MM.1S (cell line): ENCODE measurements around the gene RAC3.

Experiments used
- DNase-seq: peaks from one replicate; pipeline ENCODE4 v3.0.0-alpha.2; 2015
- H2AFZ ChIP-seq: fragments of 300-600 bp; sonication (generic); 2 replicates; pipeline ENCODE4 v1.6.0; 2016; ENCODE audit warnings: antibody characterized with exemption, low read length
- H3F3A ChIP-seq: fragments of 300-600 bp; sonication (generic); 2 replicates; pipeline ENCODE4 v1.6.1; 2016; ENCODE audit warnings: mild to moderate bottlenecking, antibody characterized with exemption, low read length, moderate library complexity, mixed read lengths; ENCODE audit not compliant: insufficient read depth
- H3K27ac ChIP-seq: fragments of 300-600 bp; sonication (generic); 2 replicates; pipeline ENCODE4 v1.5.1; 2016; ENCODE audit warnings: mild to moderate bottlenecking, low read length
- H3K27me3 ChIP-seq: fragments of 300-600 bp; sonication (generic); replicated peaks from 2 replicates; pipeline ENCODE4 v1.6.0; 2016; ENCODE audit warnings: low read length; ENCODE audit not compliant: insufficient read depth
- H3K36me3 ChIP-seq: fragments of 300-600 bp; sonication (generic); replicated peaks from 2 replicates; pipeline ENCODE4 v1.6.1; 2016; ENCODE audit warnings: mild to moderate bottlenecking, low read length, mixed read lengths; ENCODE audit not compliant: insufficient read depth
- H3K4me1 ChIP-seq: fragments of 300-600 bp; sonication (generic); 2 replicates; pipeline ENCODE4 v1.6.1; 2016; ENCODE audit warnings: low read length, mixed read lengths
- H3K4me2 ChIP-seq: fragments of 300-600 bp; sonication (generic); 2 replicates; pipeline ENCODE4 v1.6.0; 2016; ENCODE audit warnings: low read depth, low read length
- H3K4me3 ChIP-seq: fragments of 300-600 bp; sonication (generic); 2 replicates; pipeline ENCODE4 v1.5.1; 2016; ENCODE audit warnings: low read length, mixed read lengths
- H3K79me2 ChIP-seq: fragments of 300-600 bp; sonication (generic); 2 replicates; pipeline ENCODE4 v1.6.1; 2016; ENCODE audit warnings: mixed run types, low read length, mixed read lengths
- H3K9ac ChIP-seq: fragments of 300-600 bp; sonication (generic); 2 replicates; pipeline ENCODE4 v1.6.1; 2016; ENCODE audit warnings: low read length, mixed read lengths
- H3K9me2 ChIP-seq: fragments of 300-600 bp; sonication (generic); replicated peaks from 2 replicates; pipeline ENCODE4 v1.6.1; 2016; ENCODE audit warnings: mild to moderate bottlenecking, low read length, mixed read lengths; ENCODE audit not compliant: insufficient read depth
- H3K9me3 ChIP-seq: fragments of 300-600 bp; sonication (generic); replicated peaks from 2 replicates; pipeline ENCODE4 v1.6.1; 2016; ENCODE audit warnings: mild to moderate bottlenecking, low read length, mixed read lengths; ENCODE audit not compliant: insufficient read depth
- H4K20me1 ChIP-seq: fragments of 300-600 bp; sonication (generic); 2 replicates; pipeline ENCODE4 v1.6.1; 2016; ENCODE audit warnings: mild to moderate bottlenecking, low read length, moderate library complexity, mixed read lengths; ENCODE audit not compliant: insufficient read depth
- EZH2 ChIP-seq: fragments of 300-600 bp; sonication (generic); optimal IDR thresholded peaks from 2 replicates; pipeline ENCODE3; 2017; ENCODE audit warnings: low read depth, mild to moderate bottlenecking, antibody characterized with exemption, low read length, mixed read lengths
- EZH2phosphoT487 ChIP-seq: fragments of 300-600 bp; sonication (generic); IDR thresholded peaks from 2 replicates; pipeline ENCODE4 v1.6.1; 2018; ENCODE audit warnings: antibody characterized with exemption, low read length
- TF ChIP-seq, protein P1 (sequence below): fragments of 300-600 bp; sonication (generic); IDR thresholded peaks from 2 replicates; pipeline ENCODE4 v1.5.1; 2016; ENCODE audit warnings: antibody characterized with exemption, low read length, mixed read lengths

RAC3 gene

DNA sequence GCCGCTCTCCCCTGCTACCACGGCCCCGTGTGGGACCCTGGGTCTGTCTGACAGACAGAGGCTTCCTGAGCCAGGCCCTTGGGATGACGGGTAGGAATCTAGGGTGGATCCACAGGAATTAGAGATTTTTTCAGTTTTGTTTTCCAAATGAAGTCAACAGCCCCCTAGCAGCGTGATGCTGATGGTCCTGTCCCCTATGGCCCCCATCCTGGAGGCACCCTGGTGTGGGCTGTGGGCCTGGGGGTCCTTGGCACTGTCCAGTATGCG, 24.3 kb upstream of the RAC3 start:
- Histone ChIP-seq H2AFZ (no peak overlapping the region), H3K9me3 (no peaks in the 10 kb centered on the region), H3K4me3 (no peak overlapping the region), H3K9me2 (no peaks in the 10 kb centered on the region), H4K20me1 (no peaks in the 10 kb centered on the region), H3K9ac (no peak overlapping the region), H3K27me3 (no peaks in the 10 kb centered on the region), H3F3A (no peaks in the 10 kb centered on the region), H3K36me3 (no peaks in the 10 kb centered on the region), H3K27ac (no peak overlapping the region), H3K79me2 (no peaks in the 10 kb centered on the region), H3K4me1 (no peaks in the 10 kb centered on the region), H3K4me2 (no peak overlapping the region)
- no peak for DNase-seq
- no peak for TF ChIP-seq EZH2phosphoT487
- TF ChIP-seq EZH2 = no peak
- TF ChIP-seq, protein P1, sequence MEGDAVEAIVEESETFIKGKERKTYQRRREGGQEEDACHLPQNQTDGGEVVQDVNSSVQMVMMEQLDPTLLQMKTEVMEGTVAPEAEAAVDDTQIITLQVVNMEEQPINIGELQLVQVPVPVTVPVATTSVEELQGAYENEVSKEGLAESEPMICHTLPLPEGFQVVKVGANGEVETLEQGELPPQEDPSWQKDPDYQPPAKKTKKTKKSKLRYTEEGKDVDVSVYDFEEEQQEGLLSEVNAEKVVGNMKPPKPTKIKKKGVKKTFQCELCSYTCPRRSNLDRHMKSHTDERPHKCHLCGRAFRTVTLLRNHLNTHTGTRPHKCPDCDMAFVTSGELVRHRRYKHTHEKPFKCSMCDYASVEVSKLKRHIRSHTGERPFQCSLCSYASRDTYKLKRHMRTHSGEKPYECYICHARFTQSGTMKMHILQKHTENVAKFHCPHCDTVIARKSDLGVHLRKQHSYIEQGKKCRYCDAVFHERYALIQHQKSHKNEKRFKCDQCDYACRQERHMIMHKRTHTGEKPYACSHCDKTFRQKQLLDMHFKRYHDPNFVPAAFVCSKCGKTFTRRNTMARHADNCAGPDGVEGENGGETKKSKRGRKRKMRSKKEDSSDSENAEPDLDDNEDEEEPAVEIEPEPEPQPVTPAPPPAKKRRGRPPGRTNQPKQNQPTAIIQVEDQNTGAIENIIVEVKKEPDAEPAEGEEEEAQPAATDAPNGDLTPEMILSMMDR = no peak

DNA sequence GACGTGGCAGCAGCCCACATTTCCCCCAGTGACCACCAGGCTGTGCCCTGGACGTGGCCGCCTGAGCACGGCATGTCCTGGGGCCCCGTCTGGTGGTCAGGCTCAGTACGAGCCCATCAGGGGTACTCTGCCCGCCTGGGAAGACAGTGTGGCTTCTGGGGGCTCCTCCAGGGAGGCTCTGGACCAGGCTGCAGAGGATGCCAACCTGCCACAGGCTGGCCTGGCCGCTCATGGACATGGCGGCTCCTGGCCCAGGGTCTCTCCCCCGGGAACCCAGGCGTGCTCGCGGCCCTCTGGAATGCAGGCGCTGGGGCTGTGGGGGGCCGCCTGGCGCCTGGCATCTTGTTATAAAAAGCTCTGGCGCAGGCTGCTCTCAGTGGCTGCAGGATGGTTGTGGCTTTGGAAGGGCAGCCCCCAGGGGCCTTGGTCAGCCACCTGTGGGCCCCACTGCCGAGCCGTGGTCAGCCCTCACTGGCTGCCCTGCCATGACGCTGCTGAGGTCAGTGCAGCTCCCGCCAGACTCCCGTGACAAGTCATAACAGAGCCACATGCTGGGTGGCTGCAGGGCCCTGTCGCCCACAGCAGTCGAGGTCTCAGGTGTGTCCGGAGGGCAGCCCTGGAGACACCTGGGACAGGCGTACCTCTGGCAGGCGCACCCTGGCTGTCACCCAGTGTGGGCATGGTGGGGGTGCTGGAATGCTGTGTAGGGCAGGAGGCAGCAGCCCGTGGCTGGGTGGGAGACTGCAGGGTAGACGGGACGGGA, 23.8 kb upstream of the RAC3 start:
- H3K27ac ChIP-seq = no peak overlapping the region
- H3K4me1 ChIP-seq = no peaks in the 10 kb centered on the region
- no peak for DNase-seq

DNA sequence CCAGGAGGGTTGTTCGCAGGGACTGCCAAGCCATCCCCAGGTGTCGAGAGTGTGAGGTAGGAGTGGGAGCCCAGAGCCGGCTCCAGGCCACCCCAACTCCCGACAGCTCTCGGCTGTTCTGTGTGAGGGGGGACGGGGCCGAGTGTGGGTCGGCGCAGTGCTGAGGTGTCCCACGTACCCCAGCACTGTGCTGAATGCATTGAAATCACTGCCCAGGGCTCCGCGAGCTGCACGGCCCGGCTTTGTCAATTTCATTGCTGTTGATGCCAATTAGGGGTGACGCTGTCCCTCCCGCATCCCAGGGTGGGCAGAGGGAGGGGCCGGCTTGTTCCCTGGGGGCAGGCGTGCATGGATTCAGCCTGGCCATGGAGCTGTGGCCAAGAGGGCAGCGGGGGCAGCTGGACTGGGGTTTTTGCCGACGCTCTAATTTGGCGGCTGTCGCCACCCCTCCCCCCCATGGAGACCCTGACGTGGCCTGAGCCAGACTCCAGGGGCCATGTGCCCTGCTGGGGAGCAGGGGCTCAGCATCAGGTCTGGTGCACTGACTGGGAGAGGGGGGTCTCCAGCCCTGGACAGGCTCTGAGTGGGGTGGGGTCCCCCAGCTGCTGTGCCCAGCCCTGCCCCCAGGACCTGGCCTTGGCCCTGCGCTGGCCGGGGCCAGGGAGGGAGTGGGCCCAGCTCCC, 23.1 kb upstream of the RAC3 start:
- H3F3A ChIP-seq = no peaks in the 10 kb centered on the region
- H3K9me2 ChIP-seq = no peaks in the 10 kb centered on the region
- H3K27me3 ChIP-seq = no peaks in the 10 kb centered on the region
- no peak overlapping the region for H3K27ac ChIP-seq
- H4K20me1 ChIP-seq = no peaks in the 10 kb centered on the region
- no peak for DNase-seq
- no peak overlapping the region for H2AFZ ChIP-seq
- no peak overlapping the region for H3K4me3 ChIP-seq
- no peak for TF ChIP-seq EZH2phosphoT487
- TF ChIP-seq, protein P1 = no peak
- TF ChIP-seq EZH2 = no peak
- H3K9me3 ChIP-seq = no peaks in the 10 kb centered on the region
- H3K4me2 ChIP-seq = no peak overlapping the region
- H3K4me1 ChIP-seq = no peaks in the 10 kb centered on the region
- no peak overlapping the region for H3K9ac ChIP-seq
- no peaks in the 10 kb centered on the region for H3K79me2 ChIP-seq
- no peaks in the 10 kb centered on the region for H3K36me3 ChIP-seq

More for the DNA sequence above, 23.8 kb upstream of the RAC3 start:
- Histone ChIP-seq H2AFZ (no peak overlapping the region), H3K9me3 (no peaks in the 10 kb centered on the region), H3K9me2 (no peaks in the 10 kb centered on the region), H4K20me1 (no peaks in the 10 kb centered on the region), H3K36me3 (no peaks in the 10 kb centered on the region), H3K4me3 (no peak overlapping the region), H3K4me2 (no peak overlapping the region), H3F3A (no peaks in the 10 kb centered on the region), H3K9ac (no peak overlapping the region), H3K27me3 (no peaks in the 10 kb centered on the region), H3K79me2 (no peaks in the 10 kb centered on the region)
- no peak for TF ChIP-seq EZH2
- no peak for TF ChIP-seq EZH2phosphoT487
- TF ChIP-seq, protein P1 = no peak
